ENCODE data around the gene TRIO.

TRIO gene

DNA sequence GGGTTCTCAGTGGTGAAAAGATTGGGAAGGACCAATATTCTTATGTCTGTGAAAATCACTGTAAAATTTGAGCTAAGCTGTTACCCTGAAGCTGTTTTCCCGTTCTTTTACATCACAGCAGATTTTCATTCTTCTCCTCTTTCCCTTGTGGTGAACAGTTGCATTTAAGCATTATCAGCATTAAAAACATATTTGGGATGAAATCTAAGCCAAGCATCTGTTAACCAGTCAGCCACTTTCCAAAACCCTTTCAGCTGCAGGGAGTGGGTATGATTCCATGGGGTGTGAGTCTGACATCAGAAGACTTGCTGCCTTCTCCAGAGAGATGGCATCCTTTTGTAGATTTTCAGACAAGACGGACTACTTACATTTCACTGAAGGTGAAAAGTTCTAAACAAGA is 97.2 kb downstream of the TRIO start:
- ATAC-seq: peak; percentile 27
- no peak for TF ChIP-seq RARB (CRISPR knock-in tag; IDR thresholded peaks at IDR 0.05)
- TF ChIP-seq TCF4 (CRISPR knock-in tag; IDR thresholded peaks at IDR 0.05; ENCODE audit: borderline replicate concordance): no peak
- TF ChIP-seq CSDC2 (CRISPR knock-in tag; IDR thresholded peaks at IDR 0.05): no peak
- TF ChIP-seq TOX (CRISPR knock-in tag; IDR thresholded peaks at IDR 0.05; ENCODE audit: borderline replicate concordance): no peak
- no peak for TF ChIP-seq ISL1 (CRISPR knock-in tag; IDR thresholded peaks at IDR 0.05)
- no peak for TF ChIP-seq GLIS3 (CRISPR knock-in tag; IDR thresholded peaks at IDR 0.05)
- no peak for TF ChIP-seq OSR1 (CRISPR knock-in tag; IDR thresholded peaks at IDR 0.05)

DNA sequence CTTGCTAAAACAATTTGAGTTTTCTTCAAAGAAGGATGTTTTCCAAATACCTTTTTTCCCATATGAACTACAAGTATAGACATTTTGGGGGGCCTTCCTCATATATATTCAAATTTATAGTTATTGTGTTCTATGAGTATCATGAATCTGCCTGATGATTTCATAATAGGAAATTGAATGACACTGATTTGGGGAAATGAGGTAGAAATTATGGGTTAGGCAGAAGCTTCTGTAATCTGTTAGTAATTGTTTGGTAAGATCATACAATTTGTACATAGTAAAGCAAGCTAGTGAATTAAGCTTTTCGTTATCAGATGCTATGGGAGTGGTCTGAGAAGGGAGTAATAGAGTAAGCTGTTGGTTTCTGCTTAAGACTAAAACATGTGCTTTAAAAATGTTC is 98.0 kb downstream of the TRIO start:
- TF ChIP-seq ZNF565 (CRISPR knock-in tag; conservative IDR thresholded peaks at IDR 0.05; ENCODE audit: low read depth) (no peak), SNAI2 (CRISPR knock-in tag; IDR thresholded peaks at IDR 0.05) (no peak), GLIS3 (CRISPR knock-in tag; IDR thresholded peaks at IDR 0.05) (no peak), ISL1 (CRISPR knock-in tag; IDR thresholded peaks at IDR 0.05) (no peak), ARNTL (CRISPR knock-in tag; IDR thresholded peaks at IDR 0.05; ENCODE audit: borderline replicate concordance, low read depth) (no peak), ZNF8 (CRISPR knock-in tag; IDR thresholded peaks at IDR 0.05) (no peak), ESRRG (CRISPR knock-in tag; IDR thresholded peaks at IDR 0.05) (no peak), ZFP30 (CRISPR knock-in tag; IDR thresholded peaks at IDR 0.05) (no peak), TCF4 (CRISPR knock-in tag; IDR thresholded peaks at IDR 0.05; ENCODE audit: borderline replicate concordance) (no peak), ZFP3 (CRISPR knock-in tag; IDR thresholded peaks at IDR 0.05) (no peak), OSR1 (CRISPR knock-in tag; IDR thresholded peaks at IDR 0.05) (no peak), ZNF70 (CRISPR knock-in tag; IDR thresholded peaks at IDR 0.05) (no peak), BACH2 (CRISPR knock-in tag; IDR thresholded peaks at IDR 0.05; ENCODE audit: borderline replicate concordance) (no peak)
- TF ChIP-seq, protein P1, sequence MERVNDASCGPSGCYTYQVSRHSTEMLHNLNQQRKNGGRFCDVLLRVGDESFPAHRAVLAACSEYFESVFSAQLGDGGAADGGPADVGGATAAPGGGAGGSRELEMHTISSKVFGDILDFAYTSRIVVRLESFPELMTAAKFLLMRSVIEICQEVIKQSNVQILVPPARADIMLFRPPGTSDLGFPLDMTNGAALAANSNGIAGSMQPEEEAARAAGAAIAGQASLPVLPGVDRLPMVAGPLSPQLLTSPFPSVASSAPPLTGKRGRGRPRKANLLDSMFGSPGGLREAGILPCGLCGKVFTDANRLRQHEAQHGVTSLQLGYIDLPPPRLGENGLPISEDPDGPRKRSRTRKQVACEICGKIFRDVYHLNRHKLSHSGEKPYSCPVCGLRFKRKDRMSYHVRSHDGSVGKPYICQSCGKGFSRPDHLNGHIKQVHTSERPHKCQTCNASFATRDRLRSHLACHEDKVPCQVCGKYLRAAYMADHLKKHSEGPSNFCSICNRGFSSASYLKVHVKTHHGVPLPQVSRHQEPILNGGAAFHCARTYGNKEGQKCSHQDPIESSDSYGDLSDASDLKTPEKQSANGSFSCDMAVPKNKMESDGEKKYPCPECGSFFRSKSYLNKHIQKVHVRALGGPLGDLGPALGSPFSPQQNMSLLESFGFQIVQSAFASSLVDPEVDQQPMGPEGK (CRISPR knock-in tag; IDR thresholded peaks at IDR 0.05; ENCODE audit: borderline replicate concordance): no peak
- TF ChIP-seq, protein P2, sequence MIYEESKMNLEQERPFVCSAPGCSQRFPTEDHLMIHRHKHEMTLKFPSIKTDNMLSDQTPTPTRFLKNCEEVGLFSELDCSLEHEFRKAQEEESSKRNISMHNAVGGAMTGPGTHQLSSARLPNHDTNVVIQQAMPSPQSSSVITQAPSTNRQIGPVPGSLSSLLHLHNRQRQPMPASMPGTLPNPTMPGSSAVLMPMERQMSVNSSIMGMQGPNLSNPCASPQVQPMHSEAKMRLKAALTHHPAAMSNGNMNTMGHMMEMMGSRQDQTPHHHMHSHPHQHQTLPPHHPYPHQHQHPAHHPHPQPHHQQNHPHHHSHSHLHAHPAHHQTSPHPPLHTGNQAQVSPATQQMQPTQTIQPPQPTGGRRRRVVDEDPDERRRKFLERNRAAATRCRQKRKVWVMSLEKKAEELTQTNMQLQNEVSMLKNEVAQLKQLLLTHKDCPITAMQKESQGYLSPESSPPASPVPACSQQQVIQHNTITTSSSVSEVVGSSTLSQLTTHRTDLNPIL (CRISPR knock-in tag; IDR thresholded peaks at IDR 0.05; ENCODE audit: low read depth): no peak
- ATAC-seq: no peak

DNA sequence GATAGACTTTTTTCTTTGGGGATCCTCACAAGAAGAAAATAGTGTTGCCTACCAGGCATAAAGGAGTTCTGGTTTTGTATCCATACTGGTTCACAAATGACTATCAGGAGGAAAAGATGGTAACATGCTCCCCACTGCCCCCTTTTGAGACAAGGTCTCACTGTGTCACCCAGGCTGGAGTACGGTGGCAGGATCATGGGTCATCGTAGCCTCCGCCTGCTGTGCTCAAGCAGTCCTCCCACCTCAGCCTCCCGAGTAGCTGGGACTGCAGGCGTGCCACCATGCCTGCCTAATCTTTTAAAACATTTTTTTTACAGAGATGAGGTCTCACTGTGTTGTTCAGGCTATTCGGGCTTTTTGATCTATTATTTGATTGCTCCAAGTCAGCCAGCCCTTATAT is 99.3 kb downstream of the TRIO start:
- TF ChIP-seq TOX (CRISPR knock-in tag; IDR thresholded peaks at IDR 0.05; ENCODE audit: borderline replicate concordance) (no peak), PPARA (CRISPR knock-in tag; IDR thresholded peaks at IDR 0.05; ENCODE audit: borderline replicate concordance) (no peak), ZNF565 (CRISPR knock-in tag; conservative IDR thresholded peaks at IDR 0.05; ENCODE audit: low read depth) (no peak), TCF4 (CRISPR knock-in tag; IDR thresholded peaks at IDR 0.05; ENCODE audit: borderline replicate concordance) (no peak)
- TF ChIP-seq, protein P1 (CRISPR knock-in tag; IDR thresholded peaks at IDR 0.05; ENCODE audit: borderline replicate concordance): no peak
- no peak for ATAC-seq

DNA sequence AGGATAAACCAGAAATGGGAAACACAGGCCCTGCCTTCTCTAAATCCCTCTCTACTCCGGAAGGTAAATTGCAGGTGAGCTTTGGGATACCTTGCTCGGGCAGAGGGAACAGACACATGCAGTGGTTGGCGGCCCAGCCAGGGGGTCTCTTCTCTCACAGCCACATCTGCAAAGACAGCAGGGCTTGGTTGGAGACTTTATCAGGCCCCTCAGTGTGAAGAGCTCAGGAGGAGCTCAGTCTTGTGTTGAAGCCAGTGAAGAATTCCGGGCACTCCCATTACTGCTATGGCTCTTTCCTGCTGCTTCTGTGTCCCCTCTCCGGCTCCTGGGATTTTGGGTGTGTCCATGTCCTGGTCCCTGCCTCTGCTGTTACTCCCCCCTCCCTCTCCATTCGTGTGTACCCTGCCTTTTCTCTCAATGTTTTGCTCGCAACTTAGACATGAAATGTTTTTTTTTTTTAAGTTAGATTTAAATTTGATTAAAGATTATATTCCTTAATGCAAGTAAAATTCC is 99.8 kb downstream of the TRIO start:
- TF ChIP-seq, protein P3, sequence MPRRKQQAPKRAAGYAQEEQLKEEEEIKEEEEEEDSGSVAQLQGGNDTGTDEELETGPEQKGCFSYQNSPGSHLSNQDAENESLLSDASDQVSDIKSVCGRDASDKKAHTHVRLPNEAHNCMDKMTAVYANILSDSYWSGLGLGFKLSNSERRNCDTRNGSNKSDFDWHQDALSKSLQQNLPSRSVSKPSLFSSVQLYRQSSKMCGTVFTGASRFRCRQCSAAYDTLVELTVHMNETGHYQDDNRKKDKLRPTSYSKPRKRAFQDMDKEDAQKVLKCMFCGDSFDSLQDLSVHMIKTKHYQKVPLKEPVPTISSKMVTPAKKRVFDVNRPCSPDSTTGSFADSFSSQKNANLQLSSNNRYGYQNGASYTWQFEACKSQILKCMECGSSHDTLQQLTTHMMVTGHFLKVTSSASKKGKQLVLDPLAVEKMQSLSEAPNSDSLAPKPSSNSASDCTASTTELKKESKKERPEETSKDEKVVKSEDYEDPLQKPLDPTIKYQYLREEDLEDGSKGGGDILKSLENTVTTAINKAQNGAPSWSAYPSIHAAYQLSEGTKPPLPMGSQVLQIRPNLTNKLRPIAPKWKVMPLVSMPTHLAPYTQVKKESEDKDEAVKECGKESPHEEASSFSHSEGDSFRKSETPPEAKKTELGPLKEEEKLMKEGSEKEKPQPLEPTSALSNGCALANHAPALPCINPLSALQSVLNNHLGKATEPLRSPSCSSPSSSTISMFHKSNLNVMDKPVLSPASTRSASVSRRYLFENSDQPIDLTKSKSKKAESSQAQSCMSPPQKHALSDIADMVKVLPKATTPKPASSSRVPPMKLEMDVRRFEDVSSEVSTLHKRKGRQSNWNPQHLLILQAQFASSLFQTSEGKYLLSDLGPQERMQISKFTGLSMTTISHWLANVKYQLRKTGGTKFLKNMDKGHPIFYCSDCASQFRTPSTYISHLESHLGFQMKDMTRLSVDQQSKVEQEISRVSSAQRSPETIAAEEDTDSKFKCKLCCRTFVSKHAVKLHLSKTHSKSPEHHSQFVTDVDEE (CRISPR knock-in tag; IDR thresholded peaks at IDR 0.05): no peak
- TF ChIP-seq GLIS3 (CRISPR knock-in tag; IDR thresholded peaks at IDR 0.05) (no peak), ZFP30 (CRISPR knock-in tag; IDR thresholded peaks at IDR 0.05) (no peak), ISL1 (CRISPR knock-in tag; IDR thresholded peaks at IDR 0.05) (no peak), ZFP3 (CRISPR knock-in tag; IDR thresholded peaks at IDR 0.05) (no peak), PPARA (CRISPR knock-in tag; IDR thresholded peaks at IDR 0.05; ENCODE audit: borderline replicate concordance) (no peak), ZNF565 (CRISPR knock-in tag; conservative IDR thresholded peaks at IDR 0.05; ENCODE audit: low read depth) (no peak), RARB (CRISPR knock-in tag; IDR thresholded peaks at IDR 0.05) (no peak), TCF4 (CRISPR knock-in tag; IDR thresholded peaks at IDR 0.05; ENCODE audit: borderline replicate concordance) (no peak), OSR1 (CRISPR knock-in tag; IDR thresholded peaks at IDR 0.05) (no peak), ZC3H10 (CRISPR knock-in tag; IDR thresholded peaks at IDR 0.05) (no peak)
- TF ChIP-seq, protein P4, sequence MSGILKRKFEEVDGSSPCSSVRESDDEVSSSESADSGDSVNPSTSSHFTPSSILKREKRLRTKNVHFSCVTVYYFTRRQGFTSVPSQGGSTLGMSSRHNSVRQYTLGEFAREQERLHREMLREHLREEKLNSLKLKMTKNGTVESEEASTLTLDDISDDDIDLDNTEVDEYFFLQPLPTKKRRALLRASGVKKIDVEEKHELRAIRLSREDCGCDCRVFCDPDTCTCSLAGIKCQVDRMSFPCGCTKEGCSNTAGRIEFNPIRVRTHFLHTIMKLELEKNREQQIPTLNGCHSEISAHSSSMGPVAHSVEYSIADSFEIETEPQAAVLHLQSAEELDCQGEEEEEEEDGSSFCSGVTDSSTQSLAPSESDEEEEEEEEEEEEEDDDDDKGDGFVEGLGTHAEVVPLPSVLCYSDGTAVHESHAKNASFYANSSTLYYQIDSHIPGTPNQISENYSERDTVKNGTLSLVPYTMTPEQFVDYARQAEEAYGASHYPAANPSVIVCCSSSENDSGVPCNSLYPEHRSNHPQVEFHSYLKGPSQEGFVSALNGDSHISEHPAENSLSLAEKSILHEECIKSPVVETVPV (CRISPR knock-in tag; IDR thresholded peaks at IDR 0.05): no peak
- ATAC-seq: no peak
